SKM-1 (cell line): Measurements from ENCODE around the gene OSGIN1.

ENCODE experiments used
- DNase-seq: peaks from one replicate; lab custom pipeline; 2025; ENCODE audit not compliant: unreplicated experiment; lab: John Stamatoyannopoulos, UW

Gene OSGIN1

GRCh38 chr16:83925957-83926725 is 26.9 kb upstream of the OSGIN1 start:
- no peak for DNase-seq

GRCh38 chr16:83926726-83927397 is 26.2 kb upstream of the OSGIN1 start:
- no peak for DNase-seq

DNA sequence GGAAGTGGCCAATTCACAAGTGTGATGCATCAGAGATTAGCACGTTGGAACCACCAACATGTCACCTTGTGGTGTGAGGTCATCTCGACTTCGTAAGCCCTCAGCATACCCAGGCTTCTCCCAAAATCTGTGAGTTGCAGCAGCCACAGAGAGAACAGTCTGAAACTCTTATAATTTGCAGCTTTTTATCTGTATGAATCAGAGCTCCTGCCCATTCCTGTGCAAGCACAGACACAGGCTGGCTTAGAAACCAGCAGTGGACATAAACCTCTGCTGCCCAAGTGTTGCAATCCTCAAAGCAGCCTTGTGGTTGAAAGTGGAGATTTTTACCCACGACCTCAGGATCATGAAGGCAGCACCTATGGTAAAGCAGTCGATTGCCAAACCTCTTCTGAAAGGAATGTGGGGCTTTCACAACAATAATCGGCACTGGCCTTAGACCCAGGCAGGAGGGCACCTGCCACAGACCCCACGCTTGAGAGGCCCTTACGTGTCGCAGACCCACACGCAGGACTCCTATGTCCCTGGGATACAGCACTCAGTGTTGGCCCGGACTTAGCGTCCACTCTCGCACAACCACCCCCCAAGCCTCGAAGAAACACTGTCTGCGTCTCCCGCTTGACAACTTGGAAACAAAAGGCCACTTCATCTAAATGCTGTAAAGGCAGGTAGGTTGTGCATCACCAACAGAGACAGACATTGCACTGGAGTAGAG is 24.5 kb upstream of the OSGIN1 start:
- DNase-seq, result no peak

GRCh38 chr16:83929811-83930555 is 23.1 kb upstream of the OSGIN1 start:
- no peak for DNase-seq

GRCh38 chr16:83930730-83931500 is 22.1 kb upstream of the OSGIN1 start:
- DNase-seq, result no peak

DNA sequence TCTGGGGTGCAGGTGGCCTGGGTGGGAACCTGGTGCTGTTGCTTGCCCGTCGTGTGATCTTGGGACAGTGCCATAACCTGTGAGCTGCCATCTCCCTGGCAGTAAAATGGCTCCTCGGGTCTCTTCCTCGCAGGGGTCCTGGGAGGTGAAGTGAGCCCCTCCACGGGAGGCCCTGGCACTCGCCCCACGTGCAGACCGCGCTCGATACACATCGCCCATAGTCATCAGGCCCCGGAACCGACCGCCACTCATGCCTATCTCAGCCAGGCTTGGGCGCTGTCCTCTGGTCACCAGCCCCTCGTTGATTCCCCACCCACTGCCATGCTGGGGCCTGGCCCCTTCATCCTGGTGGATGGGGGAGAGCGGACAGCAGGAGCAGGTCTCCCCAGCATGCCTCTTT is 21.5 kb upstream of the OSGIN1 start:
- no peak for DNase-seq

GRCh38 chr16:83932304-83932703 is 20.7 kb upstream of the OSGIN1 start:
- DNase-seq, result no peak

DNA sequence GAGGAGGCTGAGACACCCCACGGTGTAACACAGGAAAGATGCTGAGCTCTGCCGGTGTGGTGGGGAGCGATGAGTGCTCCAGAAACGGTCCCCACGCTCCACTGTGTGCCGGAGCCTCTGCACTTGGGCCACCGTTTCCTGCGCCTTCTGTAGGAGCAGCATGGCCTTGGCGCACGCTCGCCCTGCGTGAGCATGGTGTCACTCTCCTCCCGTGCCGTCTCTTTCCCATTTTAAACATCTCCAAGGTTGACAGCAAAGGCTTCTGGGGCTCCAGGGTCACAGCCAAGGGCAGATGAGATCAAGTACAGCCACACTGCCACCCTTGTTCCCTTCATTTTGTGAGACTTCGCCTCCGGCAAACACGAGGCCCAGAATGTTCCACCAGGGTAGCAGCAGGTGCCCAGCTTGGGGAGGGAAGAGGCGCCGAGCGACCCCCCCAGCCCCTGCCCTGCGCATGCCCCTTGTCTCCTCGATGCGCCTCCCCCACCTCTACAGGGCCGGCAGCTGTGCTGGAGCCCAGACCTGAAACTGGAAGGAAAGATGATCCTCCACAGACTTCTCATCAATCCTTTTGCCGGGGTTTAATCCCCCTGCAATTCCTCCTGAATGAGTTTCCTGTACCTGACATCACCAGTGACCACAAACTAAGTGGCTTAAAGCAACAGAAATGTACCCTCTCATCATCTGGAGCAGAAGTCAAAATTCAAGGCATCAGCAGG is 19.9 kb upstream of the OSGIN1 start:
- no peak for DNase-seq

GRCh38 chr16:83933885-83934683 is 19.0 kb upstream of the OSGIN1 start:
- no peak for DNase-seq

GRCh38 chr16:83934684-83934977 is 18.4 kb upstream of the OSGIN1 start:
- DNase-seq, result no peak

DNA sequence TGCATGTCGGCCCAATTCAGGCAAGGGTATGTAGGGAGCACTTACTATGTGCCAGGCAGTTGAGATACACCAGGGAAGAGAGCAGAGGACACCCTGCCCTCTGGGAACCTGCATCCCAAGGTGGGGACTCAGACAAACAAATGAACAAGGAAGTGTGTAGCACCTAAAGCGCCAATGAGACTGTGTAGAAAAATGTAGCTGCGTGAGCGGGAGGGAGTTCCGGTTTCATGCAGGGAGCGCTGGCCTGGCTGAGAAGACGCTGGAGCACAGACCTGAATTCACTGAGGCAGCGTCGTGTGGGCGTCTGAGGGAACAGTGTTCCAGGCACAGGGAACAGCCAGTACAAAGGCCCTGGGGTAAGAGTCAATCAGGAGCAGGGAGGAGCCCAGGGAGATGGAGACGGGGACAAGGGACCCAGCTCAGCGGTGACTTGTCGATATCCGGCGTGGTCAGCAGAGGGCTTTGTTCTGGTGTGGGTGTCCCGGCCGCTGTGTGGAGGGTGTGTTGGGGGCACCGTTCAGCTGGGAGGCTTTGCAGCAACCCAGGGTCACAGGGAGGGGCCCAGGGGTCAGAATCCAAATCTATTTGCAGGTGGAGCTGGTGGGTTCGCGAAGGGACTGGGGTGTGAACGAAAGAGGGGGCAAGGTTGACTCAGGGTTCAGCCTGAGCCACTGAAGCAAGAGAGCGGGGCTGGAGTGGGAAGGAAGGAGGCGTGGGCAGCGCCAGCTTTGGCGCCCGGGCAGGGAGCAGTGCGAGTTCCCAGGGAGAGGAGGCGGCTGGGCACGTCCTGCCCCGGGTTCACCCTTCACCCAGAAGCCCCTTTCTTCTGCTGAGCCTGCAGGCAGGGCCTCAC is 17.8 kb upstream of the OSGIN1 start:
- DNase-seq, result no peak

GRCh38 chr16:83935858-83936255 is 17.2 kb upstream of the OSGIN1 start:
- no peak for DNase-seq

- DNase-seq, result no peak
Observed at GRCh38 chr16:83936581-83937165, 16.4 kb upstream of the OSGIN1 start.

- no peak for DNase-seq
Observed at GRCh38 chr16:83937267-83937666, 15.8 kb upstream of the OSGIN1 start.

DNA sequence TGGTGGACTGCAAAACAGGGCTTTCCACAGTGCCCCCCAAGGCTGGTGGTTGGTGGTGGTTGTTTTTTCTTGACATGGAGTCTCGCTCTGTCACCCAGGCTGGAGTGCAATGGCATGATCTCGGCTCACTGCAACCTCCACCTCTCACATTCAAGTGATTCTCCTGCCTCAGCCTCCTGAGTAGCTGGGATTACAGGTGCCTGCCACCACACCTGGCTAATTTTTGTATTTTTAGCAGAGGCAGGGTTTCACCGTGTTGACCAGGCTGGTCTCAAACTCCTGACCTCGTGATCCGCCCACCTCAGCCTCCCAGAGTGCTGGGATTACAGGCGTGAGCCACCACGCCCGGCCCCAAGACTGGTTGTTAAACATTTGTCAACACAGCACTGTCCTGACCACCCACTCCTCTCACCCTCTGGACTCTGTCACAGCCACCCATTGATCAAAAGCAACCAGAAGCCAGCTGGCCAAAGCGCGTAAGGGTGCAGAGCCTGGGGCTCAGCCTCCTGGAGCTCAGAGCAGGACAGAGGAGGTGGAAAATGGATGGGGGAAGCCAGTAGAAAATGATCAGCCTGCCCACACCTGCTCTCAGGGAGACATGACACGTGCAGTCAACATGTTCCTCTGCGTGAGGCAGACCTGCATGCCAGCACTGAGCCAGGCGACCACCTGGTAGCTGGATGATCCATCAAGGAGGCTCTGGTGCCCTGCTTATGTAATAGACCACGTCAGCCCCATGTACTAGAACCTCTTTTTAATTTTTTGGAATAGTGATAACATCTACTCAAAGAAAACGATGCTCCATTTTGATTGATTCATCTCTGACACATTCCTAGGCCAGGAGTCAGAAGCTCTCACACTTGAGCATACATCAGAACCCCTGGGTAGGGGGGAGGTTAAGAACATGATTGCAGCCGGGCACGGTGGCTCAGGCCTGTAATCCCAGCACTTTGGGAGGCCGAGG is 14.8 kb upstream of the OSGIN1 start:
- no peak for DNase-seq

DNA sequence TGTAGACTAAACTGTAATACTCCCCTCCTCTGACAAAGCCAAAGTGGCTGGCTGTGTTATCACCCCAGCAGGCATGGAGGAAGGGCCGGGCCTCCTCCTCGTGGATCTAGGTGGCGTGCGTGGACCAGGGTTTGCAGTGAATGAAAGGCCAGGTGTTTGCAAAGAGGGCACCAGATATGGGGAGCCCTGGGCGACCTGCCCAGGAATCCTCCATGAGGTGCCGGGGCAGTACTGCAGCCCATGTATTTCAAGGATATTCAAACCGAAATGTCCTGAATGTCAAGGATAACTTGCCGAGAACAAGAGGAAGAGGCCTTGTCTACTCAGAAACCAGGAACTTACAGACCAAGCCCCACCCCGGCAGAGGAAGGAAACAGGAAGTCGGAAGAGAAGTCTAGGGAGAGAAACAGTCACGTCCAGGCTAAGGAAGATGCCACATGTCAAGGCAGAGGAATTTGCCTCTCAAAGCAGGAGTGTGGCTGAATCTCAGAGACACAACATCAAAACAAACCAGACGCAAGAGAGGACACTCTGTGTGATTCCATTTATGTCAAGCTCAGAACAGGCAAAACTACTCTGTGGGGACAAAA is 13.7 kb upstream of the OSGIN1 start:
- DNase-seq, result peak; percentile 78

DNA sequence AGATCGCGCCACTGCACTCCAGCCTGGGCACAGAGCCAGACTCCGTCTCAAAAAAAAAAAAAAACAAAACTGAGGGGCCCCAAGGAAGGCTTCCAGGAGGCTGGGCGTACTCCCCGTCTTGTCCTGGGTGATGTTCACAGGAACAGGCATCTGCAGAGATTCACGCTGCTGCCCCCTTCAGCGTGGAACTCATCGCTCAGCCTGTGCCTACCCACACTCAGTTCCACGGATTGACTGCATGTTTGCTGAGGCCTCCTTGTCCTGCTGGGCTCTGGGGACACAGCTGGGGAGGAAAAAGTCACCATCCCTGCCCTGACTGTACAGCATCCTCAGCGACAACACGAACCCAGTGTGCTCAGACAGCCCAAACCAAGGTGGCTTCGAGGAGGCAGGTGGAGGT is 12.9 kb upstream of the OSGIN1 start:
- no peak for DNase-seq
